ENCODE data around the gene FAM107B. TPM values are rescaled to one million over a fixed set of nuclear protein-coding genes. Genes with fewer than 3 reads are reported as not detected.

Gene FAM107B
- total RNA-seq, 1 donor from 2014 or later: 50.9 TPM

- H3K36me3 Mint-ChIP-seq: no peaks in the 10 kb centered on the region
- H3K27ac Mint-ChIP-seq: no peak overlapping the region
- no peak for DNase-seq (ENCODE audit: extremely low spot score, unreplicated experiment)
- peaks cover 11% of the 10 kb centered on the region for H3K4me1 Mint-ChIP-seq (ENCODE audit: unreplicated experiment)
- no peaks in the 10 kb centered on the region for H3K9me3 Mint-ChIP-seq
- H3K4me3 Mint-ChIP-seq: no peak overlapping the region
- TF ChIP-seq CTCF (conservative IDR thresholded peaks at IDR 0.05): no peak
- H3K27me3 Mint-ChIP-seq: peaks cover 29% of the 10 kb centered on the region
Measured at GRCh38 chr10:14476641-14477407, 297.9 kb downstream of the FAM107B start.

GRCh38 chr10:14476006-14476405, 298.7 kb downstream of the FAM107B start:
- TF ChIP-seq CTCF (conservative IDR thresholded peaks at IDR 0.05): no peak
- Mint-ChIP-seq H3K9me3 (no peaks in the 10 kb centered on the region), H3K4me1 (ENCODE audit: unreplicated experiment) (peaks cover 11% of the 10 kb centered on the region), H3K27me3 (peaks cover 29% of the 10 kb centered on the region), H3K27ac (no peak overlapping the region), H3K4me3 (no peak overlapping the region), H3K36me3 (no peaks in the 10 kb centered on the region)
- no peak for DNase-seq (ENCODE audit: extremely low spot score, unreplicated experiment)

GRCh38 chr10:14474656-14475055, 300.0 kb downstream of the FAM107B start:
- no peak for DNase-seq (ENCODE audit: extremely low spot score, unreplicated experiment)
- no peak for TF ChIP-seq CTCF (conservative IDR thresholded peaks at IDR 0.05)
- no peaks in the 10 kb centered on the region for H3K36me3 Mint-ChIP-seq
- peaks cover 34% of the 10 kb centered on the region for H3K27me3 Mint-ChIP-seq
- H3K4me3 Mint-ChIP-seq: no peak overlapping the region
- H3K27ac Mint-ChIP-seq: no peak overlapping the region
- H3K9me3 Mint-ChIP-seq: peaks cover 5% of the 10 kb centered on the region
- H3K4me1 Mint-ChIP-seq (ENCODE audit: unreplicated experiment): peaks cover 11% of the 10 kb centered on the region

GRCh38 chr10:14470920-14471319, 303.8 kb downstream of the FAM107B start:
- Mint-ChIP-seq H3K4me1 (ENCODE audit: unreplicated experiment) (peaks cover 11% of the 10 kb centered on the region), H3K27ac (no peak overlapping the region), H3K36me3 (no peaks in the 10 kb centered on the region), H3K27me3 (peaks cover 31% of the 10 kb centered on the region), H3K9me3 (peaks cover 5% of the 10 kb centered on the region), H3K4me3 (no peak overlapping the region)
- DNase-seq (ENCODE audit: extremely low spot score, unreplicated experiment): no peak
- no peak for TF ChIP-seq CTCF (conservative IDR thresholded peaks at IDR 0.05)

- DNase-seq (ENCODE audit: extremely low spot score, unreplicated experiment): no peak
- Mint-ChIP-seq H3K4me1 (ENCODE audit: unreplicated experiment) (peaks cover 11% of the 10 kb centered on the region), H3K27ac (no peak overlapping the region), H3K36me3 (no peaks in the 10 kb centered on the region), H3K9me3 (peaks cover 10% of the 10 kb centered on the region), H3K27me3 (peaks cover 28% of the 10 kb centered on the region), H3K4me3 (no peak overlapping the region)
- TF ChIP-seq CTCF (conservative IDR thresholded peaks at IDR 0.05): no peak
Measured at GRCh38 chr10:14468726-14469125, 306.0 kb downstream of the FAM107B start.

Other genes starting within 250 kb of the FAM107B start
- gene CDNF, start 63.1 kb upstream of the FAM107B start, total RNA-seq (ENCODE audit: low replicate concordance): 1.1 and 1.3 TPM in 2 replicates
- 10.6 and 17.3 TPM in 2 replicates for gene HSPA14, start 63.4 kb upstream of the FAM107B start, total RNA-seq (ENCODE audit: low replicate concordance)
- gene MSANTD7, start 63.4 kb upstream of the FAM107B start, total RNA-seq (ENCODE audit: low replicate concordance): 15.3 and 18.1 TPM in 2 replicates
- gene SUV39H2, start 104.0 kb upstream of the FAM107B start, total RNA-seq (ENCODE audit: low replicate concordance): 16.5 and 39.7 TPM in 2 replicates
- 10.1 and 15.0 TPM in 2 replicates for gene DCLRE1C, start 179.2 kb upstream of the FAM107B start, total RNA-seq (ENCODE audit: low replicate concordance)
- gene MEIG1, start 184.5 kb upstream of the FAM107B start, total RNA-seq (ENCODE audit: low replicate concordance): 2.8 TPM in 1 of 2 replicates, not detected in the other

Data from type B pancreatic cell (in vitro differentiated cells).